ENCODE measurements around the gene TEX35. TPM values are rescaled to one million over a fixed set of nuclear protein-coding genes. Genes with fewer than 3 reads are reported as not detected.

Gene TEX35
- total and polyA plus RNA-seq, 10 of the 15 experiments (the other 5 are each of a cell fraction or from before 2014, with no cell fraction given), result not detected

DNA sequence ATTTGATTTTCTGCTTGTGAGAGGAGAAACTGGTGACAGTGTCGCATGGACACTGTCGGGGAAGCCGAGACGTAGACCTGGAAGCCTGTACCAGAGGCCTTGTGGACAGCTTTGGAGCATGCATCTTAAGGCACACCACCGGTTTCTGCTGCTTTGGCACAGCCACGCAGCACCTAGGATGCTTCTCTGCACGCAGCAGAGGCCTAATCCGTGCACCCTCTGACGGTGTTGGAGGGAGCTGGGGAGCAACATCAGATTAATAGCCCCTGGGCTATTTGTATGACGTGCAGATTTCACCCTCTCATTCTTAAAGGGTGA lies 30.3 kb downstream of the TEX35 start:
- intact Hi-C loops (cut with micrococcal nuclease; ENCODE audit: unreplicated experiment) (loop anchor here (2.0 to 10.0 kb wide), 3 partner anchors 66 to 824 kb away; partner anchors contain the start of gene AXDND1), in situ Hi-C loops (cut with MboI) (loop anchor here (25.0 kb wide), 1 partner anchor 219 kb away; no protein-coding TSS in a partner anchor)
- DNase-seq (ENCODE audit: low read depth, low spot score) (no peak), ATAC-seq (peak; percentile 37), FAIRE-seq (no peak)
- H3K9ac ChIP-seq (ENCODE audit: control insufficient read depth, insufficient read depth, low read length), result peak overlapping the region; percentile 55
- peaks cover 7% of the 10 kb centered on the region for H3K4me1 ChIP-seq (ENCODE audit: control insufficient read depth, insufficient read depth, low read length)
- H3K79me2 ChIP-seq (ENCODE audit: control insufficient read depth, insufficient read depth, low read length), result peaks cover 1% of the 10 kb centered on the region; the same call in 1 of the 2 replicates
- POLR2A ChIA-PET, result interaction anchor here (0.8 to 1.9 kb wide), 3 partner anchors 183 to 460 kb away, joined by 3 to 5 read pairs (median 3); no protein-coding TSS in a partner anchor
- 0 out of 4 replicates have a peak, but pooled peaks cover 0 to 4% of the 10 kb centered on the region in 2 experiments for H3K36me3 ChIP-seq (ENCODE audit: control insufficient read depth in 2 of 2, insufficient read depth in 2 of 2, low read length in 1 of 2)
- RAD21 ChIA-PET (ENCODE audit: unreplicated experiment), result interaction anchor here (0.5 to 9.5 kb wide), 24 partner anchors 9 to 1637 kb away, joined by 3 to 200 read pairs (median 5); partner anchors contain the start of gene RALGPS2
- H4K20me1 ChIP-seq (ENCODE audit: control insufficient read depth, insufficient read depth), result no peaks in the 10 kb centered on the region
- H3K9me3 ChIP-seq (replicated peaks; ENCODE audit: control insufficient read depth, insufficient read depth, low read length), result no peaks in the 10 kb centered on the region
- TF ChIP-seq, protein P1, sequence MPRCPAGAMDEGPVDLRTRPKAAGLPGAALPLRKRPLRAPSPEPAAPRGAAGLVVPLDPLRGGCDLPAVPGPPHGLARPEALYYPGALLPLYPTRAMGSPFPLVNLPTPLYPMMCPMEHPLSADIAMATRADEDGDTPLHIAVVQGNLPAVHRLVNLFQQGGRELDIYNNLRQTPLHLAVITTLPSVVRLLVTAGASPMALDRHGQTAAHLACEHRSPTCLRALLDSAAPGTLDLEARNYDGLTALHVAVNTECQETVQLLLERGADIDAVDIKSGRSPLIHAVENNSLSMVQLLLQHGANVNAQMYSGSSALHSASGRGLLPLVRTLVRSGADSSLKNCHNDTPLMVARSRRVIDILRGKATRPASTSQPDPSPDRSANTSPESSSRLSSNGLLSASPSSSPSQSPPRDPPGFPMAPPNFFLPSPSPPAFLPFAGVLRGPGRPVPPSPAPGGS (IDR thresholded peaks at IDR 0.05; ENCODE audit: borderline replicate concordance, insufficient read depth, low read depth, low read length, poor library complexity, severe bottlenecking), result no peak
- no peak for TF ChIP-seq POLR2AphosphoS5 (IDR thresholded peaks at IDR 0.05; ENCODE audit: low read length)
- TF ChIP-seq, protein P2, sequence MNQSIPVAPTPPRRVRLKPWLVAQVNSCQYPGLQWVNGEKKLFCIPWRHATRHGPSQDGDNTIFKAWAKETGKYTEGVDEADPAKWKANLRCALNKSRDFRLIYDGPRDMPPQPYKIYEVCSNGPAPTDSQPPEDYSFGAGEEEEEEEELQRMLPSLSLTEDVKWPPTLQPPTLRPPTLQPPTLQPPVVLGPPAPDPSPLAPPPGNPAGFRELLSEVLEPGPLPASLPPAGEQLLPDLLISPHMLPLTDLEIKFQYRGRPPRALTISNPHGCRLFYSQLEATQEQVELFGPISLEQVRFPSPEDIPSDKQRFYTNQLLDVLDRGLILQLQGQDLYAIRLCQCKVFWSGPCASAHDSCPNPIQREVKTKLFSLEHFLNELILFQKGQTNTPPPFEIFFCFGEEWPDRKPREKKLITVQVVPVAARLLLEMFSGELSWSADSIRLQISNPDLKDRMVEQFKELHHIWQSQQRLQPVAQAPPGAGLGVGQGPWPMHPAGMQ (IDR thresholded peaks at IDR 0.05; ENCODE audit: borderline replicate concordance), result no peak
- TF ChIP-seq, protein P3, sequence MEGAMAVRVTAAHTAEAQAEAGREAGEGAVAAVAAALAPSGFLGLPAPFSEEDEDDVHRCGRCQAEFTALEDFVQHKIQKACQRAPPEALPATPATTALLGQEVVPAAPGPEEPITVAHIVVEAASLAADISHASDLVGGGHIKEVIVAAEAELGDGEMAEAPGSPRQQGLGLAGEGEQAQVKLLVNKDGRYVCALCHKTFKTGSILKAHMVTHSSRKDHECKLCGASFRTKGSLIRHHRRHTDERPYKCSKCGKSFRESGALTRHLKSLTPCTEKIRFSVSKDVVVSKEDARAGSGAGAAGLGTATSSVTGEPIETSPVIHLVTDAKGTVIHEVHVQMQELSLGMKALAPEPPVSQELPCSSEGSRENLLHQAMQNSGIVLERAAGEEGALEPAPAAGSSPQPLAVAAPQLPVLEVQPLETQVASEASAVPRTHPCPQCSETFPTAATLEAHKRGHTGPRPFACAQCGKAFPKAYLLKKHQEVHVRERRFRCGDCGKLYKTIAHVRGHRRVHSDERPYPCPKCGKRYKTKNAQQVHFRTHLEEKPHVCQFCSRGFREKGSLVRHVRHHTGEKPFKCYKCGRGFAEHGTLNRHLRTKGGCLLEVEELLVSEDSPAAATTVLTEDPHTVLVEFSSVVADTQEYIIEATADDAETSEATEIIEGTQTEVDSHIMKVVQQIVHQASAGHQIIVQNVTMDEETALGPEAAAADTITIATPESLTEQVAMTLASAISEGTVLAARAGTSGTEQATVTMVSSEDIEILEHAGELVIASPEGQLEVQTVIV (IDR thresholded peaks at IDR 0.05; ENCODE audit: borderline replicate concordance, partially characterized antibody), result no peak
- TF ChIP-seq, protein P4, sequence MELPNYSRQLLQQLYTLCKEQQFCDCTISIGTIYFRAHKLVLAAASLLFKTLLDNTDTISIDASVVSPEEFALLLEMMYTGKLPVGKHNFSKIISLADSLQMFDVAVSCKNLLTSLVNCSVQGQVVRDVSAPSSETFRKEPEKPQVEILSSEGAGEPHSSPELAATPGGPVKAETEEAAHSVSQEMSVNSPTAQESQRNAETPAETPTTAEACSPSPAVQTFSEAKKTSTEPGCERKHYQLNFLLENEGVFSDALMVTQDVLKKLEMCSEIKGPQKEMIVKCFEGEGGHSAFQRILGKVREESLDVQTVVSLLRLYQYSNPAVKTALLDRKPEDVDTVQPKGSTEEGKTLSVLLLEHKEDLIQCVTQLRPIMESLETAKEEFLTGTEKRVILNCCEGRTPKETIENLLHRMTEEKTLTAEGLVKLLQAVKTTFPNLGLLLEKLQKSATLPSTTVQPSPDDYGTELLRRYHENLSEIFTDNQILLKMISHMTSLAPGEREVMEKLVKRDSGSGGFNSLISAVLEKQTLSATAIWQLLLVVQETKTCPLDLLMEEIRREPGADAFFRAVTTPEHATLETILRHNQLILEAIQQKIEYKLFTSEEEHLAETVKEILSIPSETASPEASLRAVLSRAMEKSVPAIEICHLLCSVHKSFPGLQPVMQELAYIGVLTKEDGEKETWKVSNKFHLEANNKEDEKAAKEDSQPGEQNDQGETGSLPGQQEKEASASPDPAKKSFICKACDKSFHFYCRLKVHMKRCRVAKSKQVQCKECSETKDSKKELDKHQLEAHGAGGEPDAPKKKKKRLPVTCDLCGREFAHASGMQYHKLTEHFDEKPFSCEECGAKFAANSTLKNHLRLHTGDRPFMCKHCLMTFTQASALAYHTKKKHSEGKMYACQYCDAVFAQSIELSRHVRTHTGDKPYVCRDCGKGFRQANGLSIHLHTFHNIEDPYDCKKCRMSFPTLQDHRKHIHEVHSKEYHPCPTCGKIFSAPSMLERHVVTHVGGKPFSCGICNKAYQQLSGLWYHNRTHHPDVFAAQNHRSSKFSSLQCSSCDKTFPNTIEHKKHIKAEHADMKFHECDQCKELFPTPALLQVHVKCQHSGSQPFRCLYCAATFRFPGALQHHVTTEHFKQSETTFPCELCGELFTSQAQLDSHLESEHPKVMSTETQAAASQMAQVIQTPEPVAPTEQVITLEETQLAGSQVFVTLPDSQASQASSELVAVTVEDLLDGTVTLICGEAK (IDR thresholded peaks at IDR 0.05; ENCODE audit: borderline replicate concordance), result no peak
- no peak for TF ChIP-seq FOXK2 (IDR thresholded peaks at IDR 0.05)
- no peak for TF ChIP-seq ZNF217 (IDR thresholded peaks at IDR 0.05)
- no peak for TF ChIP-seq ZBED1 (IDR thresholded peaks at IDR 0.05; ENCODE audit: borderline replicate concordance)
- TF ChIP-seq YBX1 (IDR thresholded peaks at IDR 0.05), result no peak
- no peak for TF ChIP-seq JUND (IDR thresholded peaks at IDR 0.05; ENCODE audit: low read depth, low read length)
- TF ChIP-seq, protein P5, sequence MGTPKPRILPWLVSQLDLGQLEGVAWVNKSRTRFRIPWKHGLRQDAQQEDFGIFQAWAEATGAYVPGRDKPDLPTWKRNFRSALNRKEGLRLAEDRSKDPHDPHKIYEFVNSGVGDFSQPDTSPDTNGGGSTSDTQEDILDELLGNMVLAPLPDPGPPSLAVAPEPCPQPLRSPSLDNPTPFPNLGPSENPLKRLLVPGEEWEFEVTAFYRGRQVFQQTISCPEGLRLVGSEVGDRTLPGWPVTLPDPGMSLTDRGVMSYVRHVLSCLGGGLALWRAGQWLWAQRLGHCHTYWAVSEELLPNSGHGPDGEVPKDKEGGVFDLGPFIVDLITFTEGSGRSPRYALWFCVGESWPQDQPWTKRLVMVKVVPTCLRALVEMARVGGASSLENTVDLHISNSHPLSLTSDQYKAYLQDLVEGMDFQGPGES (IDR thresholded peaks at IDR 0.05), result no peak
- SMC1A ChIA-PET (ENCODE audit: uncharacterized antibody, unreplicated experiment), result interaction anchor here (0.6 to 12.6 kb wide), 20 partner anchors 23 to 460 kb away, joined by 3 to 166 read pairs (median 4); no protein-coding TSS in a partner anchor
- peak overlapping the region; percentile 77 for H3K4me2 ChIP-seq (ENCODE audit: control insufficient read depth, insufficient read depth)
- peak overlapping the region; percentile 100 for H2AFZ ChIP-seq (ENCODE audit: control insufficient read depth, low read depth, low read length)
- no TSS peak for BruUV-seq (replicated peaks)
- 0 out of 2 replicates have a peak overlapping the region, but pooled peaks have one; percentile 26 for H3K27ac ChIP-seq (ENCODE audit: control insufficient read depth, insufficient read depth)
- CTCF ChIA-PET, result interaction anchor here (0.6 to 15.3 kb wide), 48 partner anchors 10 to 832 kb away, joined by 3 to 283 read pairs (median 4); partner anchors contain the start of gene RALGPS2
- H3K27me3 ChIP-seq (replicated peaks in 1 of 2; ENCODE audit: control insufficient read depth in 2 of 2, insufficient read depth in 2 of 2, low read length in 1 of 2), result no peaks in the 10 kb centered on the region
- WGBS (ENCODE audit: insufficient coverage, insufficient replicate concordance, low lambda C conversion rate, missing lambda C conversion rate), result 2% methylated on average over 10 of the region's 10 CpGs
- peak overlapping the region; percentile 80 for H3K4me3 ChIP-seq

Data from GM12878 (cell line).